DMS 273 (cell line): ENCODE results near the gene OSBP2.

Experiments used
- DNase-seq: peaks from one replicate; lab custom pipeline; 2025; ENCODE audit not compliant: unreplicated experiment; lab: John Stamatoyannopoulos, UW

Gene OSBP2

GRCh38 chr22:30923168-30923900 lies 228.7 kb downstream of the OSBP2 start:
- no peak for DNase-seq

- no peak for DNase-seq
Observed at GRCh38 chr22:30925667-30926066, 231.0 kb downstream of the OSBP2 start.

- no peak for DNase-seq
Observed at GRCh38 chr22:30926706-30927105, 232.0 kb downstream of the OSBP2 start.

- DNase-seq, result no peak
Observed at GRCh38 chr22:30927806-30928205, 233.1 kb downstream of the OSBP2 start.

- DNase-seq, result no peak
Observed at GRCh38 chr22:30928401-30928800, 233.7 kb downstream of the OSBP2 start.

GRCh38 chr22:30930228-30930627 lies 235.6 kb downstream of the OSBP2 start:
- no peak for DNase-seq

- no peak for DNase-seq
Observed at GRCh38 chr22:30931541-30932300, 237.0 kb downstream of the OSBP2 start.

GRCh38 chr22:30932661-30933060 lies 238.0 kb downstream of the OSBP2 start:
- DNase-seq, result no peak

- DNase-seq, result no peak
Observed at GRCh38 chr22:30933457-30933856, 238.8 kb downstream of the OSBP2 start.

- DNase-seq, result no peak
Observed at GRCh38 chr22:30934053-30934452, 239.4 kb downstream of the OSBP2 start.

- DNase-seq, result no peak
Observed at GRCh38 chr22:30940685-30941362, 246.2 kb downstream of the OSBP2 start.

- no peak for DNase-seq
Observed at GRCh38 chr22:30941363-30941740, 246.7 kb downstream of the OSBP2 start.

- no peak for DNase-seq
Observed at GRCh38 chr22:30943368-30943767, 248.7 kb downstream of the OSBP2 start.

- DNase-seq, result no peak
Observed at GRCh38 chr22:30944986-30945385, 250.3 kb downstream of the OSBP2 start.

GRCh38 chr22:30945653-30946052 lies 251.0 kb downstream of the OSBP2 start:
- no peak for DNase-seq

- no peak for DNase-seq
Observed at GRCh38 chr22:30946354-30946753, 251.7 kb downstream of the OSBP2 start.

- no peak for DNase-seq
Observed at GRCh38 chr22:30947173-30947815, 252.6 kb downstream of the OSBP2 start.

GRCh38 chr22:30947816-30948454 lies 253.3 kb downstream of the OSBP2 start:
- peak; percentile 38 for DNase-seq

GRCh38 chr22:30948930-30949342 lies 254.3 kb downstream of the OSBP2 start:
- no peak for DNase-seq

GRCh38 chr22:30949934-30950660 lies 255.4 kb downstream of the OSBP2 start:
- no peak for DNase-seq
